CD4-positive, alpha-beta T cell treated with Interleukin-10 for 1 hour (primary cell): ENCODE results near the gene RGS9BP.
"Not testable (repeated sequence)": the region's sequence is repeated elsewhere in the genome, so short reads cannot be mapped to it uniquely, and the experiment has no call there.

Experiments
- DNase-seq: peaks from one replicate; pipeline ENCODE4 v3.0.0-alpha.2; 2020

RGS9BP gene

GRCh38 chr19:32700129-32700528 lies 24.5 kb downstream of the RGS9BP start:
- not testable (repeated sequence) for DNase-seq

GRCh38 chr19:32702010-32702409 lies 26.4 kb downstream of the RGS9BP start:
- no peak for DNase-seq

- not testable (repeated sequence) for DNase-seq
Measured at GRCh38 chr19:32704006-32704405, 28.4 kb downstream of the RGS9BP start.

- DNase-seq: peak; percentile 13
Measured at GRCh38 chr19:32708457-32708856, 32.8 kb downstream of the RGS9BP start.

- no peak for DNase-seq
Measured at GRCh38 chr19:32709032-32709431, 33.4 kb downstream of the RGS9BP start.

GRCh38 chr19:32711747-32712146 lies 36.1 kb downstream of the RGS9BP start:
- DNase-seq: no peak

- not testable (repeated sequence) for DNase-seq
Measured at GRCh38 chr19:32716203-32716602, 40.6 kb downstream of the RGS9BP start.

- no peak for DNase-seq
Measured at GRCh38 chr19:32717496-32717895, 41.8 kb downstream of the RGS9BP start.

GRCh38 chr19:32718286-32718685 lies 42.6 kb downstream of the RGS9BP start:
- no peak for DNase-seq

GRCh38 chr19:32719611-32720059 lies 44.0 kb downstream of the RGS9BP start, which contains the start of gene TDRD12:
TDRD12 (plus strand) TSS chr19:32719767; CDS start chr19:32720073, 306 bp downstream.
- DNase-seq: no peak

- no peak for DNase-seq
Measured at GRCh38 chr19:32720216-32720935, 44.7 kb downstream of the RGS9BP start.

- no peak for DNase-seq
Measured at GRCh38 chr19:32720936-32721250, 45.2 kb downstream of the RGS9BP start.
